Tibial artery (tissue), 4 donors: ENCODE data around the gene CASQ1.

Experiments
- DNase-seq, 2 donors: peaks; one replicate each; pipeline ENCODE4 v3.0.0-alpha.2; 2019
- H3K27ac ChIP-seq, 2 donors: fragments of 200-600 bp; sonication (generic) in 1 of 2; 1 replicate in 1 of 2; 2 replicates in 1 of 2; pipeline ENCODE4 v1.5.1; 2018 to 2019; ENCODE audit warnings: mild to moderate bottlenecking in 1 of 2
- H3K27me3 ChIP-seq, 2 donors: fragments of 200-600 bp; sonication (generic) in 1 of 2; one replicate each; pipeline versions ENCODE4 v1.5.1 to v1.6.0; 2016 to 2019
- H3K36me3 ChIP-seq, 3 donors: fragments of 200-600 bp; sonication (generic) in 2 of 3; one replicate each; pipeline ENCODE4 v1.5.1; 2016 to 2019; ENCODE audit warnings: mild to moderate bottlenecking in 2 of 3
- H3K4me1 ChIP-seq, 4 donors: fragments of 200-600 bp; sonication (generic) in 2 of 4; 1 replicate in 3 of 4; 2 replicates in 1 of 4; pipeline ENCODE4 v1.5.1; 2016 to 2019
- H3K4me3 ChIP-seq, 2 donors: fragments of 200-600 bp; sonication (generic) in 1 of 2; 1 replicate in 1 of 2; 2 replicates in 1 of 2; pipeline ENCODE4 v1.5.1; 2018 to 2019; ENCODE audit warnings: mild to moderate bottlenecking in 2 of 2
- H3K9me3 ChIP-seq, 3 donors: fragments of 200-600 bp; sonication (generic) in 1 of 3; one replicate each; pipeline ENCODE4 v1.5.1; 2016 to 2019
- intact Hi-C: fragments of 100-400 bp; cut with DNase I; formaldehyde crosslinking; loops from one replicate; pipeline ENCODE4 v1.15.0; 2023; ENCODE audit warnings: low total_unique reads
- TF ChIP-seq, protein P1 (sequence below), 2 experiments: fragments of 200-600 bp in 1 of 2; fragments of 450-650 bp in 1 of 2; IDR thresholded peaks; one replicate each; pipeline ENCODE4 v1.5.1; 2017 to 2019; ENCODE audit warnings: antibody characterized with exemption in 2 of 2, mild to moderate bottlenecking in 1 of 2, moderate library complexity in 1 of 2

The CASQ1 gene

DNA sequence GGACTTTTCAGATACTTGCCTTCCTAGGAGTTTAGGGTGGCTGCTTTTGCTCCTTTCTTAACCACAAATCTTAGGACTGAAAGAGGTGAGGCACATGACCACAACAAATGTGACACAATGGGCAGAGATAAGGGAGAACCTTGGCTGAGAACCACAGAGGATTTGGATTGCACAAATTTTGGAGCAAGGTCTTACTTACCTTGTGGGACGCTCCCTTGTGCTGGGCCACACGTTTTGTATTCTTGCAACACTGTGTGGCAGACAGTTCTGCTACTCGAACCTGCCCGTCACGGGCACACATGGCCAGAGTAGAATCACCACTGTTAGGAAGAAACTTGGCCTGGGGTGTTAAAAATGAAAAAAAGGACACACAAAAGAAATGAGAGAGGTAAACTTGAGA lies 48.0 kb downstream of the CASQ1 start:
- DNase-seq: no peak
- Histone ChIP-seq H3K27me3 (no peaks in the 10 kb centered on the region), H3K36me3 (peaks cover 55 to 80% (median 69%) of the 10 kb centered on the region in 3 donors), H3K9me3 (no peaks in the 10 kb centered on the region), H3K4me1 (no peaks in the 10 kb centered on the region), H3K27ac (no peak overlapping the region), H3K4me3 (no peak overlapping the region)
- intact Hi-C loops: no loop called here
- TF ChIP-seq, protein P1, sequence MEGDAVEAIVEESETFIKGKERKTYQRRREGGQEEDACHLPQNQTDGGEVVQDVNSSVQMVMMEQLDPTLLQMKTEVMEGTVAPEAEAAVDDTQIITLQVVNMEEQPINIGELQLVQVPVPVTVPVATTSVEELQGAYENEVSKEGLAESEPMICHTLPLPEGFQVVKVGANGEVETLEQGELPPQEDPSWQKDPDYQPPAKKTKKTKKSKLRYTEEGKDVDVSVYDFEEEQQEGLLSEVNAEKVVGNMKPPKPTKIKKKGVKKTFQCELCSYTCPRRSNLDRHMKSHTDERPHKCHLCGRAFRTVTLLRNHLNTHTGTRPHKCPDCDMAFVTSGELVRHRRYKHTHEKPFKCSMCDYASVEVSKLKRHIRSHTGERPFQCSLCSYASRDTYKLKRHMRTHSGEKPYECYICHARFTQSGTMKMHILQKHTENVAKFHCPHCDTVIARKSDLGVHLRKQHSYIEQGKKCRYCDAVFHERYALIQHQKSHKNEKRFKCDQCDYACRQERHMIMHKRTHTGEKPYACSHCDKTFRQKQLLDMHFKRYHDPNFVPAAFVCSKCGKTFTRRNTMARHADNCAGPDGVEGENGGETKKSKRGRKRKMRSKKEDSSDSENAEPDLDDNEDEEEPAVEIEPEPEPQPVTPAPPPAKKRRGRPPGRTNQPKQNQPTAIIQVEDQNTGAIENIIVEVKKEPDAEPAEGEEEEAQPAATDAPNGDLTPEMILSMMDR (IDR thresholded peaks at IDR 0.05): no peak

DNA sequence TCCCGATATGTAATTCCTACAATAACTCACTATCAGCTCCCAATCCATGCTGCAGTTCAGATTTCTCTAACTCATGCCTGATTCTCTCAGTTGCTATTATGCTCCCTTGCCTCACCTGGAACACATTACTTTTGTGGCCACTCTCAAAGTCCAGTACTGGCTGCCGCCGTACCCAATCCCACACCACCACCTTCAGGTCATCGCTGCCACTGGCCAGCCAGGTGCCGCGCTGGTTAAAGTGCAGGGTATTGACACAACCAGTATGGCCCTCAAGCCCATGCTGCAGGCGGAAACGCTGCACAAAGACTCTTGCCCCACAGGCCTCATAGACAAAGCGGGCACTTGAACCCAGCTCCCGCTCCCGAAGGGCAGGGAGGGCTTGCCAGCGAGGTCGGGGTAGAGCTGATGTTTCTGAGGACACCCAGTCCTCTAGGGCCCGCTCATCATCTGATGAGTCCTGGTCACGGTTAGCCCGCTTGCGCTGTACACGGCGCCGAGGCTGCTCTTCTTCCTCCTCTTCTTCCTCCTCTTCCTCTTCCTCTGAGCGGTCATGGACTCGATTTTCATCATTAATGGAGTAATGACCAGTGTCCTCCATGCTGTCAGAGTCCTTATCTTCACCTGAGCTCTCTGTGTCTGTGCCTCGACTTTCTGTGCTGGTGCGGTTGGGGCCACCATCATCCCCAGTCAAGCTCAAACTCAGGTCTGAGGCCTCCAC lies 49.4 kb downstream of the CASQ1 start:
- H3K4me1 ChIP-seq: peaks cover 0 to 13% (median 11%) of the 10 kb centered on the region in 4 donors
- intact Hi-C loops: no loop called here
- TF ChIP-seq, protein P1 (IDR thresholded peaks at IDR 0.05): no peak
- H3K4me3 ChIP-seq: no peak overlapping the region
- H3K27ac ChIP-seq: no peak overlapping the region
- no peak for DNase-seq
- no peaks in the 10 kb centered on the region for H3K9me3 ChIP-seq
- H3K36me3 ChIP-seq: peaks cover 55 to 77% (median 58%) of the 10 kb centered on the region in 3 donors
- no peaks in the 10 kb centered on the region for H3K27me3 ChIP-seq

DNA sequence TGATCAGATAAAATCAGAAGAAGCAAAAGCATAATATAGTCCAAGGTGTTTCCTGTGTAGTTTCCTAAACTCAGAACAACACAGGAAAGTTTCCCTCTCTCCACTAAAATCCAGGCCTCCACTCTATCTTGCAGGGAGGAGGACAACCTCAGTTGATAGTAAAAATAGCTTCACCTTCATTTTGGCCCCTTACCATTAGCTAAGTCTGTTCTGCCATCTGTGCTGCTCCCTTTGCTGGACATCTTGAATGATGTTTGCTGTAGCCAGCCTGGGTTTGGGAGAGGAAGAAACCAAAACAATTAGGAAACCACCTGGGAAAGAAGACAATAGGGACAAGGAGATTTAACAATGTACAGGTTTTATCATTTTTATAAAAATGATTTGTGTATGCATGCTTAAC lies 53.4 kb downstream of the CASQ1 start:
- no peak for DNase-seq
- intact Hi-C loops: no loop called here
- peaks cover 16 to 36% (median 19%) of the 10 kb centered on the region in 3 donors for H3K36me3 ChIP-seq
- peaks cover 0 to 48% (median 22%) of the 10 kb centered on the region in 4 donors for H3K4me1 ChIP-seq
- H3K4me3 ChIP-seq: no peak overlapping the region
- H3K27me3 ChIP-seq: no peaks in the 10 kb centered on the region
- TF ChIP-seq, protein P1 (IDR thresholded peaks at IDR 0.05): no peak
- H3K27ac ChIP-seq: no peak overlapping the region
- H3K9me3 ChIP-seq: no peaks in the 10 kb centered on the region

DNA sequence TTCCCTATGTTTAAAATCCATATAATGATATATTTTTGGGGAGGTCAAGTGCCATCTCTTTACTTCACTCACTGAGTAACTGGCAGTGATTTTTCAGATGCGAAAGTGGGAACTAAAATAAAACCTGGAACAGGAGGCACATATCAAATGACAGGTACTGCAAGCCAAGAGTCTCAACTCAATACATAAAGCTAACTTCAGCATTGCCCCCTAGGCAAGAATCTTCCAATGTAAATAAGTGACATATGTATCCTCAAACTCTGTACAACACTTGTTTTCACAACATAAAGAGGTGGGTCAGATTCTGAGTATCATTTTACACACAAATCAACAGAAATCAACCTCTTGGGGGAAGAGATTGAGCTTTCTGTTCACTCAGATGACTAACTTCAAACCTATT lies 53.8 kb downstream of the CASQ1 start:
- DNase-seq: no peak
- H3K36me3 ChIP-seq: peaks cover 11 to 32% (median 14%) of the 10 kb centered on the region in 3 donors
- intact Hi-C loops: no loop called here
- no peaks in the 10 kb centered on the region for H3K9me3 ChIP-seq
- peaks cover 0 to 51% (median 22%) of the 10 kb centered on the region in 4 donors for H3K4me1 ChIP-seq
- peak overlapping the region in 1 of 2 donors; percentile 25 for H3K27ac ChIP-seq
- no peak overlapping the region for H3K4me3 ChIP-seq
- TF ChIP-seq, protein P1 (IDR thresholded peaks at IDR 0.05): no peak
- H3K27me3 ChIP-seq: no peaks in the 10 kb centered on the region

DNA sequence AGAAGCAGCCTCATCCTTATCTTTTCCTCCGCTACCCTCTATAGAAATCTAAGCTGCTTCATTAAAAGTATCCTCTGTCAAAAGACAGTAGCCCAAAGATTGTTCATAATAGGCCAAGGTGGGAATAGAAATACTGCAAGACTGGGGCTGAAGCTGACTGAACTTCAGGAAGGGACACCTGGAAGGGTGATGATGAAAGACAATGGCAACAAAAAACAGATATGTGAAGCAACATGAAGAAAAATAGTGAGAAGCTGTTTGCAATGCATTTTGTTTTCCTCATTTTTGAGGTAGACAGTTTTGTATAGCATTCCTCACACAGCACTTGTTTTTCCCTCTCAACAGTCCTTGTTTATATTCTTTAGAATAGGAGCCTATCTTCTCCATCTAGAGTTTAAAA lies 55.1 kb downstream of the CASQ1 start:
- H3K4me1 ChIP-seq: peaks cover 0 to 61% (median 22%) of the 10 kb centered on the region in 4 donors
- intact Hi-C loops: no loop called here

More for the DNA sequence above, 55.1 kb downstream of the CASQ1 start:
- Histone ChIP-seq H3K9me3 (no peaks in the 10 kb centered on the region), H3K4me3 (no peak overlapping the region), H3K27ac (peak overlapping the region in 1 of 2 donors; percentile 25), H3K36me3 (peaks cover 0 to 21% (median 3%) of the 10 kb centered on the region in 3 donors), H3K27me3 (no peaks in the 10 kb centered on the region)
- no peak for DNase-seq
- TF ChIP-seq, protein P1 (IDR thresholded peaks at IDR 0.05): no peak
